ENCODE data around the gene CCDC178. TPM values are rescaled to one million over a fixed set of nuclear protein-coding genes. Genes with fewer than 3 reads are reported as not detected.
"Not testable (repeated sequence)": the region's sequence is repeated elsewhere in the genome, so short reads cannot be mapped to it uniquely, and the experiment has no call there.

Gene CCDC178
- total and polyA plus RNA-seq, 2 experiments from 2014 or later: 1.3 TPM; not detected in 1

DNA sequence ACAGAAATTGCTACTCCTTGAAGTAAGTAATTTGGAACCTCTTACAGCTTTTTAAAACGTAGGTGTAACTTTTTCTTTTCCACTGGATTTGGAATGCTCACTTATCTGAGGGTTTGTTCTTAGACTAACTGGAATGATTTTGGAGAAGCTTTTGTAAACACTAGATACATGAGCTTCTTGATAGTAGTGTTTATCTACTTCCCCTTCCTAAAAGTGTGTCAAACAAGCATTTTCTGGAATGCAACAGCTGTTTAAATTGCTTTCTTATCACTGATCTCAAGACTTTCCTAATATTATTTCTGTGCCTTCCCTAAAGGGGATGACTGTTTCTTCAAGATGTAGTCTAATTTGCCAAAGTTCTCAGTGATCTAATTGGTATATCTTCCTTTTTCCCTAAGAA is 282.6 kb downstream of the CCDC178 start:
- Histone ChIP-seq H3K9me3 (ENCODE audit: low read depth) (no peaks in the 10 kb centered on the region), H3K4me2 (no peak overlapping the region), H4K20me1 (ENCODE audit: insufficient read depth, poor library complexity, severe bottlenecking) (no peaks in the 10 kb centered on the region), H3K36me3 (replicated peaks; ENCODE audit: insufficient read depth, low read depth) (no peaks in the 10 kb centered on the region), H3K9me2 (replicated peaks; ENCODE audit: insufficient read depth) (no peaks in the 10 kb centered on the region), H3K27me3 (no peaks in the 10 kb centered on the region), H3K79me2 (no peaks in the 10 kb centered on the region), H3K4me3 (no peak overlapping the region), H2AFZ (no peak overlapping the region), H3K4me1 (ENCODE audit: insufficient read depth) (no peaks in the 10 kb centered on the region), H3K27ac (no peak overlapping the region)
- WGBS (ENCODE audit: low lambda C conversion rate, missing lambda C conversion rate): 17% methylated on average over 1 of the region's 1 CpG
- DNase-seq (ENCODE audit: low spot score): no peak
- TF ChIP-seq EZH2phosphoT487 (IDR thresholded peaks at IDR 0.05; ENCODE audit: low read depth, severe bottlenecking, unreplicated experiment) (no peak), EZH2 (IDR thresholded peaks at IDR 0.05; ENCODE audit: borderline replicate concordance) (no peak)
- TF ChIP-seq, protein P1, sequence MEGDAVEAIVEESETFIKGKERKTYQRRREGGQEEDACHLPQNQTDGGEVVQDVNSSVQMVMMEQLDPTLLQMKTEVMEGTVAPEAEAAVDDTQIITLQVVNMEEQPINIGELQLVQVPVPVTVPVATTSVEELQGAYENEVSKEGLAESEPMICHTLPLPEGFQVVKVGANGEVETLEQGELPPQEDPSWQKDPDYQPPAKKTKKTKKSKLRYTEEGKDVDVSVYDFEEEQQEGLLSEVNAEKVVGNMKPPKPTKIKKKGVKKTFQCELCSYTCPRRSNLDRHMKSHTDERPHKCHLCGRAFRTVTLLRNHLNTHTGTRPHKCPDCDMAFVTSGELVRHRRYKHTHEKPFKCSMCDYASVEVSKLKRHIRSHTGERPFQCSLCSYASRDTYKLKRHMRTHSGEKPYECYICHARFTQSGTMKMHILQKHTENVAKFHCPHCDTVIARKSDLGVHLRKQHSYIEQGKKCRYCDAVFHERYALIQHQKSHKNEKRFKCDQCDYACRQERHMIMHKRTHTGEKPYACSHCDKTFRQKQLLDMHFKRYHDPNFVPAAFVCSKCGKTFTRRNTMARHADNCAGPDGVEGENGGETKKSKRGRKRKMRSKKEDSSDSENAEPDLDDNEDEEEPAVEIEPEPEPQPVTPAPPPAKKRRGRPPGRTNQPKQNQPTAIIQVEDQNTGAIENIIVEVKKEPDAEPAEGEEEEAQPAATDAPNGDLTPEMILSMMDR (IDR thresholded peaks at IDR 0.05; ENCODE audit: poor library complexity): no peak

DNA sequence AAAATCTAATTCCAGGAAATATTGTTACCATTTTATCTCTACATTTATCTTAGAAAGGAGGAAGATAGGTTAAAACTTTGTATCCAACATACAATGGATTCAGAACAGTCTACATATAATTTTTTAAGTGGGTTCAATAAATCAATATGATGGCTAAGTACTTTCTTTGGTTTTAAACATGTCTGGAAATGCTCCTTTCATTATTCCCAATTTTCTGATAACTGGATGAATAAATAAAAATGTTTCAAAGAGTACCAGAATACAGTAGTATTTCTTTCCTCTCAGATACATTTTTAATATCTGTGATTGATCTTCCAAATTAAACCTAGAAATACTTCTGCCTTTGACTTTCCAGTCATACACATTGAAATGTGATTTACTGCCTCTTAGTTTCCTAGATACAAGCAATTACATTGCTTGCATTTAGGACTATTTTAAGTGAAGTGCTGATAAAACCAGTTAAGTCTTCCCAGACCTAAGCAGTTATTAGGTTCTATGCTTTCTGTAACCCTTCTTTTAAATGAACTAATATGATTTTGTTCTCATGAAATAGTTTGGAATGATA is 283.5 kb downstream of the CCDC178 start:
- Histone ChIP-seq H3K4me3 (no peak overlapping the region), H3K27me3 (no peaks in the 10 kb centered on the region), H4K20me1 (ENCODE audit: insufficient read depth, poor library complexity, severe bottlenecking) (no peaks in the 10 kb centered on the region), H3K9me2 (replicated peaks; ENCODE audit: insufficient read depth) (no peaks in the 10 kb centered on the region), H3K36me3 (replicated peaks; ENCODE audit: insufficient read depth, low read depth) (no peaks in the 10 kb centered on the region), H2AFZ (no peak overlapping the region), H3K27ac (no peak overlapping the region), H3K4me1 (ENCODE audit: insufficient read depth) (no peaks in the 10 kb centered on the region), H3K4me2 (no peak overlapping the region), H3K9me3 (ENCODE audit: low read depth) (no peaks in the 10 kb centered on the region), H3K79me2 (no peaks in the 10 kb centered on the region)
- TF ChIP-seq EZH2 (IDR thresholded peaks at IDR 0.05; ENCODE audit: borderline replicate concordance): no peak
- TF ChIP-seq, protein P1 (IDR thresholded peaks at IDR 0.05; ENCODE audit: poor library complexity): no peak
- no peak for DNase-seq (ENCODE audit: low spot score)

DNA sequence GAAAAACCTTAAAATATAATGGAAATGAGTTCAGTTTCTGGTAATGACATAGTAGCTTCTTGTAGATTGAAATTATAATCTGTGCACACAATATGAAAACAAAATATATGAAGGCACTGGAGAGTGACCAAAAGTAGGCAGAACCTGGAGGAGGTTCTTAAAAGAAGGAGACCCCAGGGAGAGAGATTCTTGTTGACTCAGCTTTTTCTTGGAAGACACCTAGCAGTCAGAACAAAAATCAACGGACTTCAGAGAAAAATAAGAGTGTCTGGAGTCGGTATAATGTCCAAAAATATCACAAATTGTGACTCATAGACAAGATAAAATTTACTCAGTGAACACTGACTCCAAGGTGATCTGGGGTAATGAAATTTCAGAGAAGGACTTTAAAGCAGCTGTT is 286.5 kb downstream of the CCDC178 start:
- H3K9me3 ChIP-seq (ENCODE audit: low read depth): no peaks in the 10 kb centered on the region
- TF ChIP-seq EZH2phosphoT487 (IDR thresholded peaks at IDR 0.05; ENCODE audit: low read depth, severe bottlenecking, unreplicated experiment): no peak
- no peak for TF ChIP-seq EZH2 (IDR thresholded peaks at IDR 0.05; ENCODE audit: borderline replicate concordance)
- TF ChIP-seq, protein P1 (IDR thresholded peaks at IDR 0.05; ENCODE audit: poor library complexity): no peak
- H3K4me2 ChIP-seq: no peak overlapping the region
- WGBS (ENCODE audit: low lambda C conversion rate, missing lambda C conversion rate): 69% methylated on average over 2 of the region's 2 CpGs
- DNase-seq (ENCODE audit: low spot score): no peak
- H3K27me3 ChIP-seq: no peaks in the 10 kb centered on the region
- no peaks in the 10 kb centered on the region for H3K9me2 ChIP-seq (replicated peaks; ENCODE audit: insufficient read depth)
- H2AFZ ChIP-seq: no peak overlapping the region
- no peaks in the 10 kb centered on the region for H3K79me2 ChIP-seq
- H3K27ac ChIP-seq: no peak overlapping the region
- no peak overlapping the region for H3K4me3 ChIP-seq
- no peaks in the 10 kb centered on the region for H3K36me3 ChIP-seq (replicated peaks; ENCODE audit: insufficient read depth, low read depth)
- no peaks in the 10 kb centered on the region for H3K4me1 ChIP-seq (ENCODE audit: insufficient read depth)
- no peaks in the 10 kb centered on the region for H4K20me1 ChIP-seq (ENCODE audit: insufficient read depth, poor library complexity, severe bottlenecking)

DNA sequence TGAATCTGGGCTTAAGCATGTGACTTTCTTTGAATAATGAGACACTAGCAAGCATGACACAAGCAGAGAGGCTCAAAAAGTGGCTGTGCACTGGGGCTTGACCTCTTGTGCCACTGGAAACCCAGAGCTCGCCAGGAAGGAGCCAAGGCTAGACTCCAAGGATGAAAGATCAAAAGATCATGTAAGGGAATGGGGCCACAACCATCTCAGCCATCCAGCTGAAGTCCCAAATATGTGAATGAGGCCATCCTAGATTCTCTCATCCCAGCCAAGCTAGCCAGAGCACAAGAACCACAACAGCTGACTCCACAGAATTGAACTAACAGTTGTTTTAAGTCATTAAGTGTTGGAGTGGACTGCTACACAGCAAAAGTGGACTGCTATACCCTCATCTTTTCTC is 288.1 kb downstream of the CCDC178 start:
- WGBS (ENCODE audit: low lambda C conversion rate, missing lambda C conversion rate): 88% methylated on average over 1 of the region's 1 CpG
- no peak for TF ChIP-seq EZH2 (IDR thresholded peaks at IDR 0.05; ENCODE audit: borderline replicate concordance)
- TF ChIP-seq, protein P1 (IDR thresholded peaks at IDR 0.05; ENCODE audit: poor library complexity): no peak
- TF ChIP-seq EZH2phosphoT487 (IDR thresholded peaks at IDR 0.05; ENCODE audit: low read depth, severe bottlenecking, unreplicated experiment): no peak
- DNase-seq (ENCODE audit: low spot score): no peak
- H3K4me2 ChIP-seq: no peak overlapping the region
- H3K27ac ChIP-seq: no peak overlapping the region
- no peaks in the 10 kb centered on the region for H3K27me3 ChIP-seq
- no peaks in the 10 kb centered on the region for H3K4me1 ChIP-seq (ENCODE audit: insufficient read depth)
- no peaks in the 10 kb centered on the region for H3K36me3 ChIP-seq (replicated peaks; ENCODE audit: insufficient read depth, low read depth)
- no peaks in the 10 kb centered on the region for H3K9me2 ChIP-seq (replicated peaks; ENCODE audit: insufficient read depth)
- H3K79me2 ChIP-seq: no peaks in the 10 kb centered on the region
- no peak overlapping the region for H3K4me3 ChIP-seq
- no peak overlapping the region for H2AFZ ChIP-seq
- no peaks in the 10 kb centered on the region for H4K20me1 ChIP-seq (ENCODE audit: insufficient read depth, poor library complexity, severe bottlenecking)
- no peaks in the 10 kb centered on the region for H3K9me3 ChIP-seq (ENCODE audit: low read depth)

DNA sequence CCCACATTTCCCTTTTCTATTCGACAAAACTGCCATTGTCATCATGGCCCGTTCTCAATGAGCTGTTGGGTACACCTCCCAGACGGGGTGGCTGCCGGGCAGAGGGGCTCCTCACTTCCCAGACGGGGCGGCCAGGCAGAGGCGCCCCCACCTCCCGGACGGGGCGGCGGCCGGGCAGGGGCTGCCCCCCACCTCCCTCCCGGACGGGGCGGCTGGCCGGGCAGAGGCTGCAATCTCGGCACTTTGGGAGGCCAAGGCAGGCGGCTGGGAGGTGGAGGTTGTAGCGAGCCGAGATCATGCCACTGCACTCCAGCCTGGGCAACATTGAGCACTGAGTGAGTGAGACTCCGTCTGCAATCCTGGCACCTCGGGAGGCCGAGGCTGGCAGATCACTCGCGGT is 292.7 kb downstream of the CCDC178 start:
- H3K27ac ChIP-seq; H3K4me2 ChIP-seq; DNase-seq (ENCODE audit: low spot score); H3K36me3 ChIP-seq (replicated peaks; ENCODE audit: insufficient read depth, low read depth); H3K9me2 ChIP-seq (replicated peaks; ENCODE audit: insufficient read depth); H3K4me1 ChIP-seq (ENCODE audit: insufficient read depth); H3K4me3 ChIP-seq; H2AFZ ChIP-seq; H3K9me3 ChIP-seq (ENCODE audit: low read depth); H3K79me2 ChIP-seq; H3K27me3 ChIP-seq; H4K20me1 ChIP-seq (ENCODE audit: insufficient read depth, poor library complexity, severe bottlenecking): not testable (repeated sequence)
- WGBS (ENCODE audit: low lambda C conversion rate, missing lambda C conversion rate): 86% methylated on average over 12 of the region's 25 CpGs
